ENCODE results near the gene PFDN1. TPM values are rescaled to one million over a fixed set of nuclear protein-coding genes. Genes with fewer than 3 reads are reported as not detected.
A peak's percentile ranks its signal among the peaks of the same experiment; 100 is the strongest.

The PFDN1 gene
- total RNA-seq, 1 donor from 2014 or later: 68.7 TPM

DNA sequence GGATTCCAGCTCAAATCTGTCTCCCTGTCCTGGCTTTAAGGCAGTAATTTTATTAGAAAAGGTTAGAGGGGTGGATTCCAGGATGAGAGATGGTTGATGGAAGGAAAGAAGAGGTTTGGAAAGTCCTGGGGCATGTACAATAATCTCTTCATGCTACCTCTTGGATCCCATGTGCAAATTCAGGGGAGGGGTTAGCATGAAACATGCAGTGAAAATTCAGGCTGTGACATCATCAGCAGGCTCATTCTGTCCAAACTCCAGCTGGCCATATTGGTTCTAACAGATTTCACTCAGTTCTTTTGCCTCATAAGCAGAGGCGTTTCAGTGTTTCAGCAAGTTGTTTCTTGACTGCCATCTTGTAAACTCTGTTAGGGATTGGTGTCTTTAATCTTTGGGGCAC, 72.5 kb downstream of the PFDN1 start:
- intact Hi-C loops (cut with DNase I): no loop called here
- DNase-seq (no peak), ATAC-seq (ENCODE audit: poor library complexity) (no peak)

DNA sequence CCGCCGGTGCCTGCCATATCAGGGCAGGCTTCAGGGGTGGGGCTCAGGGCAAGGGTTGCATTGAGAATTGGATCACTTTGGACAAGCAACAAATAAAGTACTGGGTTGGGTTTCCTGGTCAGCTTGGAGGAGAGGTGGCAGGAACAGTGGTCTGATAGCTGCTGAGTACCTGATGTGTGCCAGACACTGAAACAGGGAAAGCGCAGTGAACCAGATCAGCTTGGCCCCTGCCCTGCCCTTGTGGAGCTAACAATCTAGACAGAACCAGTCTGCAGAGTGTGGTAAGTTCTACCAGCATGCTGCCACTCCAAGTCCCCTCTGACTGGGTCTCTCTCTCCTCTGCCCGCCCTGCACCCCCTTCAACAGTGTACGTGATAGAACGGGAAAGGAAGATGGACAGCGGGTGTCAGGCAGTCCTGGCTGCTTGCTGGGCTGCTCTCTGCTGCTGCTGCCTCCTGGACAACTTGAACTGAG, 74.5 kb downstream of the PFDN1 start:
- intact Hi-C loops (cut with DNase I): no loop called here
- DNase-seq (peak; percentile 57), ATAC-seq (ENCODE audit: poor library complexity) (peak; percentile 86)

DNA sequence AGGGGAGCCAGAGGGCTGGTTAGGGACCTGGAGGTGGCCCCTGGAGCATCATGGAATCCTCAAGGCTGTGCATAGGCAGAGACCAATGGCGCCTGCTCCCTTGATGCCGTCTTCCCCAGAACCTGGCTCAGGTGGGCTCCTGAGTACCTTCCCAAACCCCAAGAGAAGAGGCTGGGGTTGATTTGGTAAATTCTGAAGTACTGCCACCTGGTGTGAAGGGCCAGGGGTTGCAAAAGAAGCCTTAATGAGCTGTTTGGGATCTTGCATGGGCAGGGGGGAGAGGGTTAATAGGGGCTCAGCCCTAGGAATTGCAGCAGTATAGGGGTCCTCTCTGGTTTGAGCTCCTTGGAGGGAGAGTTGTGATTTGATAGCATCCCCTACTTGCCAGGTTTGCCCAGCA, 75.9 kb downstream of the PFDN1 start:
- intact Hi-C loops (cut with DNase I): no loop called here
- ATAC-seq (ENCODE audit: poor library complexity) (no peak), DNase-seq (no peak)

DNA sequence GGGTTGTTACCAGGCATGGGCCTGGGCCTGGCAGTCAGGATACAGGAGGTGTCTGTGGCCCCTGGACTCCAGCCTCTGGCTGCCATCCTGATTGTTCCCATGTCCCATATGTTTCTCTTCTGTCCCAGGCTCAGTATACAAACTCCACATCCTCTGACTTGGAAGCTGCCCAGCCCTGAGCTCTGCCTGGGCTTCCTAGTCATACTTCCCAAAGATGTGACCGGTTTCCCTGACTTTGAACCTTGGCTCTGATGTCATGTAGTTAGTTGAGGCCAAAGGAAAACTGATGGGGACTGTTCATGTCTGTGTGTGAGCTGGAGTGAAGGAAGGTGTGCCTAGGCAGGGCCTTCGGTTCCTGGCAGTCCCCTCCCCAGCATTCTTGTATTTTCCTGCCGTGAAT, 77.5 kb downstream of the PFDN1 start:
- intact Hi-C loops (cut with DNase I): no loop called here
- no peak for ATAC-seq (ENCODE audit: poor library complexity)
- no peak for DNase-seq

DNA sequence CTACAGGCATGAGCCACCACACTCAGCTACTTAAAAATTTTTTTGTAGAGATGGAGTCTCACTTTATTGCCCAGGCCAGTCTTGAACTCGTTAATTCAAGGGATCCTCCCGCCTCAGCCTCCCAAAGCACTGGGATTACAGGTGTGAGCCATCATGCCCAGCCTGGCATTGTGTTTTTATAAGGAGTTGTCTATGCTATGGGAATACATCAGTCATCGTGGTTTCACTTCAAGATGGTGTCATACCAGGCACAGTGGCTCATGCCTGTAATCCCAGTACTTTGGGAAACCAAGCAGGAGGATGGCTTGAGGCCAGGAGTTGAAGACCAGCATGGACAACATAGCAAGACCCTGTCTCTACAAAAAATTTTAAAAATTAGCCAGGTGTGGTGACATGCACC, 78.2 kb downstream of the PFDN1 start:
- intact Hi-C loops (cut with DNase I): no loop called here
- DNase-seq: no peak
- ATAC-seq (ENCODE audit: poor library complexity): no peak

DNA sequence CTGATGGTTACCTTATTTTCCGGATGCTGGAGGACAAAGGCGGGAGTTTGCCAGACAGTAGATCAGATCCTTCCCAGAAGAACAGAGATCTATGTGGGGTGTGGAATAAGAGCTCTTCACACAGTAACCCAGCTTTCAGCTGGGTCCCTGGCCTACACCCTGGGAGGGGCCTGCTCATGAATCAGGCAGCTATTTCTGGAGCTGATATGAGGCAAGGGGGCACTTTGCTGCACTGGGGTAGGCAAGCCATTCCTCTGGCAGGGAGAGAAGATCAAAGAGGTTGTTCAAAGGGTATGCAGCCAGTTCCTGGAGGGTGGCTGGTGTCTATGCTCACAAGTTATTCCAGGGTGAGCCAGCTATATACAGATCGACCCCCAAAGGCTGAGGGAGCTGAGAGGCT, 79.3 kb downstream of the PFDN1 start:
- intact Hi-C loops (cut with DNase I): no loop called here
- ATAC-seq (ENCODE audit: poor library complexity) (peak; percentile 66), DNase-seq (peak; percentile 51)

DNA sequence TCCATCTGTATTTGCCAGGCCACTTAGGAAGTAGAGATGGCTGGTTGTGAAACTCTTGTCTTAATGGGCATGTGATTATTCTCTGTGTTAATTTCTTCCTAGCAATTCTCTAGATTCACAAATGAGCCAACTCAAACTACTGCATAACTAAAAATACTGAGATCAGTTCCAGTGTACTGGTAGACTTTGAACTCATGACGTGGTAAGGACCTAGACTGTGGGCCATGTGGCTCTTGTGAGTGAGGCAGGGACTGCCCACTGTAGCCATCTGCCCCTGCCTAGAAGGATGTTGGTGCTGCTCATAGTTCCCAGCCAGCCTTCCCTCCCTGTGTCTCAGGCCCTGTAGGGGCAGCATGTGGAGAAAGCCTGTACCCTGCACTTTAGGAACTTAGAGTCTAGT, 80.5 kb downstream of the PFDN1 start:
- intact Hi-C loops (cut with DNase I): no loop called here
- DNase-seq (no peak), ATAC-seq (ENCODE audit: poor library complexity) (no peak)

DNA sequence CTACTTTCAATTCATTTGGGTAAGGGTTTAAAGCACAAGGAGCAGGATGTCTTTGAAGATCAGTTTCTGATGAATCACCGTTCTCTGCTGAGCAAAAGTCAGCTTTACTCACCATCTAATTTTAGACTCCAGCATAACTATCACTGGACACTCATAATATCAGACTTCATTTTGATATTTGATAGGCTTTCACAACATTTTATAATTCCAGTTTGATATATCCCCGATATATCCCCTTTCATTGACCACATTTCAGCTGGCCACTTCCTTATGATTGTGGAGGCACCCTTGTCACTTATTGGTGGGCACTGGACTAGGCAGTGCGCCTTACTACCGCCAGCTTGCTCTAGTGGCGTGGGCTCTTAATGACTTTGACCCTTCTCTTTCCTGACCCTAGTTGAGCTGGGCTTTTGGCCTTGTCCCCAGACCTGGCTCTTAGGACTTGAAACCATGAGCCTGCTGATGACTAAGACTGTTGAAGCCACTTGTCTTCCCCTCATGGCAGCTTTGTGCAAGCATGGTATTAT, 81.1 kb downstream of the PFDN1 start:
- DNase-seq (no peak), ATAC-seq (ENCODE audit: poor library complexity) (peak; percentile 42)
- intact Hi-C loops (cut with DNase I): no loop called here

DNA sequence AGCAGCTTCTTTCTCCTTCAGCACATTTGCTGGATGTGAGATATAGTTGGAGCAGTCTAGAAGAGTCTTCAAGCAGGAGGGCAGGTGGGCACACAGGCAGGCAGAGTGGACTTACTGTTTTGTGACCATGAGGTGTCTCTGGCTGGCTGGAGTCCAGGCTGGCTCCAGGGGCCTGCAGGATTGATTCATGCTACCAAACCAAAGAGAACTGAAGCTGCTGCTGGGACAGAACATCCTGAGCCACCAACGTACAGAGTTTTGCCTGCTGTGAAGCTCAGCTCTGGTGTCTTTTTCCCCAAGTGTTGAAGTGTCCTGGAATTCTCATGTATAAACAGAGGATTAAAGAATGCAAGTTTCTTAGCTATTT, 82.2 kb downstream of the PFDN1 start:
- DNase-seq: no peak
- intact Hi-C loops (cut with DNase I): no loop called here
- ATAC-seq (ENCODE audit: poor library complexity): peak; percentile 10

DNA sequence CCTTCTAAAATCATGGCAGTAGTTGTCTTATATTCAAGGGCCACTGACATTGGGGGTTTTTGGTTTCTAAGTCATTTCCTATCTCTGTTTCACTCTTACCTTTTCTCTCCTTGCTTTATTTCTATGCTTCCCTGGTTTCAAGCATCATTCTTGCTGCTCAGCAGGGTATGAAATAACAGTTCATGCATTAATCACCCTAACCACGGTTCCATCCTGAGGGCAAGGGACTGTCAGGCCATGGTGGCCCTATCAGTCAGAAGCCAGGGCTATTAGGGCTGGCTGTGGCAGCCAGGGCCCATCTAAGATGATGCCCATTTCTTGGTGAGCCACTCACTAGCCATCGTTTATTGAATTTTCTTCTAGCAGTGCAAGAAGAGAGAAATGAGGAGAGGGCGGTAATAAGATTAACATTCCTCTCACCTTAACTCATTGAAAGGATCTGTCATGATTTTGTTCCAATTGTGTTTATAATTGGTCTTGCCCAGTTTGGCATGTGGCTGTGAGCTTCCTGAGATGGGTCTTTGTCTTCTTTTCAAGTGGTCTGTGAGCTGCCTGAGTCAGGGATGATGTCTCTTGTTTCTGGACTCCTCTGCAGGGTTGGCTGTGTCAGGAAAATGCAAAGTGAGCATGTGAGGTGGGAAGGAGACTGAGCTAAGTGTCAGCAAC, 82.7 kb downstream of the PFDN1 start:
- intact Hi-C loops (cut with DNase I): no loop called here
- no peak for DNase-seq
- ATAC-seq (ENCODE audit: poor library complexity): no peak

DNA sequence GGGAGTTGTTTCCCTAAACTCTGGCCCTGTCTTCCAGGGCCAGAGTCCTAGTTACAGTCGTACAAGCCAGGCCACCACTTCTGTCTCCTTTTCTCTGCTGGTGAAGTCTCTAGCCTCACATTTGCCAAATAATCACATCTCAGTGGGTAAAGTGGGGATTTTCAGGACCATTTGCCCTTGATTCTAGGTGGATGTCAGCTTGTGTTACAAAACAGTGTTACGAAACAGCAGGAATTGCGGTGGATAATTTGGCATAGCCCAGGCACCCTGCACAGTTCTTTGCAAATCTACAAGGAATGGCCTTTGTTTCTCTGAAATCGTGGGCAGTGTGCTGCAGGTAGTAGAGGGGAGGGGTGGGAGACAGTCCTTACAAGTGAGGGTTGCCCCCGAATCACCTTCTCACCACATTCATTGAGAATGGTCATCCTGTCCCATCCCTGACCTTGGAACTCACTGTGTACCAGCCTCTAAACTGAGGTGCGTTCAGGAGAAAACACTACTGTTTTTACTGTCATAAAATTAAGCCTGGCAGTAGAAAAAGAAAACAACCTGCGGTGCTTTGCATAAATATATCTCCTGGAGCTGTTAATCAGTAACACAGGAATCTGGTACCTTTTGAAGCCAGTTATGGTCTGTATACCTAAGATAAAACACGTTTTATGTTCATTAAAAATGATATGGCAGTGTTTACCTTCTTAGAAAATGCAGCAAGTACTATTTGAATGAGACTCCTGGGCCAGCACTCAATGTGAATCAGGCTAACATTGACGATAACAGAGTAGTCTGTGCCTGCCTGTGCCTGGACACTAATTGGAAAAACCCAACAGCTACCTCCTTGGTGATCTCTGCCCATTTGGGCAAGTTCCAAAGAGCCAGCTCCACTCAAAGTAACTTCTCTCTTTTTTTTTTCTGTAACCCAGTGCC, 83.6 kb downstream of the PFDN1 start:
- peak; percentile 16 for ATAC-seq (ENCODE audit: poor library complexity)
- no peak for DNase-seq
- intact Hi-C loops (cut with DNase I): no loop called here

DNA sequence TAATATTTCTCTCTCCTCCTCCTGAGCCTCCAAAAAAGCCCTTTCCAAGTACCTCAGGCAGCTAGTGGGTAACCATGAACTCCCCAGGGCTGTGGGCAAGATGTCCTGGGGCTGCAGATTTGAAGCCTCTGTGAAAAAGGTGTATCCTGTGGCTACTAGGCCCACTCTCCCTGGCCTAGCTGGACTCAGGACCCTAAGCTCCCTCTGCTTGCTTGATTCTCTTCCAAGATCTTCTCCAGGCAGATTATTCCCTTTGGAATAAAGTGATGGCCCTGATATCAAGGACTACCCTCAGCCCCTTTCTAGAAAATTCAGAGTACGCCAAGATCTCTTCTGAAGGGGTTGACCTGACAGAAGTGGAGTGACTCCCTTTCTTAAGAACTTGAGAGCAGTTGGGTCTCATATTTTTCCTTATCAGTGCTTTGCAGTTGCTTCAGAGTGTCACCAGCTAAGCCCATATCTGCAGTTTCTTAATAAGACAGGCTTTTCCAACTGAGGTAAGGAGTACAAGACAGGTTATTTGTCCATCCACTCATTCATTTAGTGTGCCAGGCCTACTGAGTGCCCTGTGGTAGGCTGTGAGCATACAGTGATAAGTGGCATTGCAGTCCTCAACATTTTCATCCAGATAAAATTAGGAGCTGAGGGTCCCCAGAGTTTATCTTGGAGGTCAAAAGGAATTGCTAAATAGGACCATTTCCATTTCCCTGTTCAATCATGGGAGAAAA, 85.4 kb downstream of the PFDN1 start:
- intact Hi-C loops (cut with DNase I): no loop called here
- DNase-seq (no peak), ATAC-seq (ENCODE audit: poor library complexity) (no peak)

DNA sequence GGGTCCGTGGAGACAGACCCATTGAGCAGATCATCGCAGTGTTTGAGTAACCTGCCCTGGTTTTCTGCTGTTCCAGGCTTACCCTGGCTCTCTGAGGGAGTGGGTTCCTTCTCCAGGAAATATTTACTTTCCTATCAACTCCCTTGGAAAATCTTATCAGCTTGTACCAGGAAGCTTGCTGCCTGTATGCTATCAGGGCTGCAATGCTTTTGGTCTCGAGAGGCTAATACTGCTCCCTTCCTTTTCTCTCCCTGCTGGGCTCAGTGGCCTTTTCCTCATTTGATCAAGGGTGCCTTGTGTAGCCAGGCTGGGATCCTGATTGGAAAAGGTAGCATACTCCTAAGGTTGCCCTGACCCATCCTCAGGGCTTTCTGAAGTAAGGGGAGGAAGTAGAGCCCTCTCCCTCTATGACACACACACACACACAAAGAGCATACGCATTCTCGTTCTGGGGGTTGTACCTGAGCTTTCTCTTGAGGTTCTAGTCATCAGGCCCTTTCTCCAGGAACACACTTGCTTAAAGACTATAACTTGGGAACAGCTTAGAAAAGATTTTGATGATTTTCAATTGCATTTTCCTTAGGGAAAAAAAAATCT, 86.3 kb downstream of the PFDN1 start:
- no peak for ATAC-seq (ENCODE audit: poor library complexity)
- intact Hi-C loops (cut with DNase I): no loop called here

DNA sequence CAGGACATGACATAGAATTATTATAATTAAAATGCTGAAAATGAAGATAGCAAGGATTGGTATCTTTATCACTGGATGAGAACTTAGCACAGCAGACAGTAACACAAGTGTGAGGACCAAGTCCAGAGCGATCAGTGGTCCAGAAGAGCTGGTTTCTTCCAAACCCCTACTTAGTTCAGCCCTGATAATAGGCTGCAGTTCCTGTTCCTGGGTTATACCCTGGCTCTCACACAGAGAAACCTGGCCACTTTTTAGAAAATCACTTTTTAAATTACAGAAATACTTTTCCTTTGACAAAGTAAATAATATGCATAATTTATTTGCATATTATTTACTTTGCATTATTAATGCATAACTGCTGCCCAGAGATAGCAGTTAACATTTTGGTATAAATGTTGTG, 87.6 kb downstream of the PFDN1 start:
- DNase-seq (no peak), ATAC-seq (ENCODE audit: poor library complexity) (no peak)
- intact Hi-C loops (cut with DNase I): no loop called here

More for the DNA sequence above, 86.3 kb downstream of the PFDN1 start:
- DNase-seq: no peak

DNA sequence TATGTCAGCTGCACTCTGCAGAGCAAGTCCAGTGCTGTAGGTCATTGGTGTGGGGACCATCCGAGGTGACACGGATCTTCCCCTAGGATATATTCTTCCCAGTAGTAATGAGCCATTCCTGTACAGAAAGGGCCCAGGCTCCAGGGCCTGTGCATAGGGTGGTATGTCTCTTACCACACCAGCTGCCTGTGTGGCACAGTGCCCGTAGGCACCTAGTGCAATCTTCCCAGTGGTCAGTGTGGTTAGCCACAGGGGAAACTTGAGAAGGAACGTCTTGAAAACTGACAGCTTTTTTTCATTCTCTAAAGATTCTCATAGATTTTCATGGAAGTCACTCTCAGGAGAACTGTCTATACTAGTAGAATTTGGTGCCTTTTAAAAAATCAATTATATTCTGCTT, 88.1 kb downstream of the PFDN1 start:
- intact Hi-C loops (cut with DNase I): no loop called here
- DNase-seq (no peak), ATAC-seq (ENCODE audit: poor library complexity) (no peak)

DNA sequence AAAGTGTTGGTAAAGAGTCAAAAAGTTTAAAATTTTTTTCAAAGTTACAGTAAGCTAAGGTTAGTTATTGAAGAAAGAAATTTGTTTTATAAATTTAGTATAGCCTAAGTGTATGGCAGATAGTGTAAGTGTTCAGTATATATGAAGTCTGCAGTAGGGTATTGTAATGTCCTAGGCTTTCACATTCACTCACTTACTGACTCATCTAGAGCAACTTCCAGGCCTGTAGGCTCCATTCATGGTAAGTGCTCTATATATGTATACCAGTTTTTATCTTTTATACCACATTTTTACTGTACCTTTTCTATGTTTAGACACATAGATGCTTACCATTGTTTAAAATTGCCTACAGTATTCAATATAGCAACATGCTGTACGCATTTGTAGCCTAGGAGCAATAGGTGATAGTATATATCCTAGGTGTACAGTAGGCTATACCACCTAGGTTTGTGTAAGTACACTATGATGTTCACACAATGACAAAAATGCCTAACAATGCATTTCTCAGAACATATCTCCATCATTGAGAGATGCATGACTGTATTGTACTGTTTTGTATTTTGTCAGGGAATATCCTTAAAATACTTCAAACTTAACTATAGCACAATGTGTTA, 89.4 kb downstream of the PFDN1 start:
- no peak for DNase-seq
- intact Hi-C loops (cut with DNase I): no loop called here
- ATAC-seq (ENCODE audit: poor library complexity): no peak

DNA sequence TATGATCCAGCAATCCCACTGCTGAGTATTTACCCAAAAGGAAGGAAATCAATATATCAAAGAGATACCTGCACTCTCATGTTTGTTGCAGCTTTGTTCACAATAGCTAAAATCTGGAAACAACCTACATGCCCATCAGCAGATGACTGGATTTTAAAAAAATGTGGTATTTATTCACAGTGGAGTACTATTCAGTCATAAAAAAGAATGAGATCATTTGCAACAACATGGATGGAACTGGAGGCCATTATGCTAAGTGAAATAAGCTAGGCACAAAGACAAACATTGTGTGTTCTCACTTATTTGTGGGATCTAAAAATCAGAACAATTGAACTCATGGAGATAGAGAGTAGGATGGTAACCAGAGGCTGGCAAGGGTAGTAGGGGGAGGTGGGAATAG, 94.8 kb downstream of the PFDN1 start:
- no peak for DNase-seq
- ATAC-seq (ENCODE audit: poor library complexity): no peak
- intact Hi-C loops (cut with DNase I): no loop called here

DNA sequence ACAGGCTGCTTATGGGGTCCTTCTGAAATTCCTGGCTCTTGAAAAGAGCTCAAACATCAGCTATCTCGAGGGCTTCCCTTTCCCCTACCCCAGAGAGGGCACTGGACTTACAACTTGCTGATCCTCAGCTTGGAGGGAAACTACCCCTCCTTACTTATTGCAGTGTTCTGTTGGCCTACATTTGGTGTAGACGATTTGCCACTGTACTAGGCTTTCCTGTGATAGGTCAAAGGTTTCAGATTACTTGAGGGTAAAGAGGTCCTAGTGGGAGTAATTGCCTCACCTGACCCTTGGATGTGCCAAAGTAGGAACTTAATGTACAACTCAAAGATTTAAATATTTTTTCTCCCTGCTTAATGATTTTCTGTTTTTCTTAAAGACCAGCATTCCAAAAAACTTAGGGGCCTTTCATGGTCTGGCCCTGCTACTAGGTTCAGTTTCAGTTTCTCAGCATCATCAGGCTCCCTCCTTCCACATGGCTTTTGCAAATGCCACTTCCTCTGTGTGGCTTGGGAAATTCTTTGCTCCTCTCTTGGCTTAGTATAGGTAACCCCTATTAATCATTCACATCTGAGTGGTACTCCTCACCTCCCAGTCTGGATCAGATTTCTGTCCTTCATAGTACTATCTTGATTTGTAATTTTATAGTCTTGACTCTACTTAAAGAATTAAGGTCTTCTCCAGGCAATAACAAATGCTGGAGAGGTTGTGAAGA, 95.5 kb downstream of the PFDN1 start:
- intact Hi-C loops (cut with DNase I): no loop called here
- no peak for DNase-seq
- ATAC-seq (ENCODE audit: poor library complexity): no peak

Data from Right ventricle myocardium superior (tissue), 1 donor.